Measurements from ENCODE around the gene RFX6. TPM values are rescaled to one million over a fixed set of nuclear protein-coding genes. Genes with fewer than 3 reads are reported as not detected.

The RFX6 gene
- total RNA-seq, 1 donor from 2014 or later, result not detected

DNA sequence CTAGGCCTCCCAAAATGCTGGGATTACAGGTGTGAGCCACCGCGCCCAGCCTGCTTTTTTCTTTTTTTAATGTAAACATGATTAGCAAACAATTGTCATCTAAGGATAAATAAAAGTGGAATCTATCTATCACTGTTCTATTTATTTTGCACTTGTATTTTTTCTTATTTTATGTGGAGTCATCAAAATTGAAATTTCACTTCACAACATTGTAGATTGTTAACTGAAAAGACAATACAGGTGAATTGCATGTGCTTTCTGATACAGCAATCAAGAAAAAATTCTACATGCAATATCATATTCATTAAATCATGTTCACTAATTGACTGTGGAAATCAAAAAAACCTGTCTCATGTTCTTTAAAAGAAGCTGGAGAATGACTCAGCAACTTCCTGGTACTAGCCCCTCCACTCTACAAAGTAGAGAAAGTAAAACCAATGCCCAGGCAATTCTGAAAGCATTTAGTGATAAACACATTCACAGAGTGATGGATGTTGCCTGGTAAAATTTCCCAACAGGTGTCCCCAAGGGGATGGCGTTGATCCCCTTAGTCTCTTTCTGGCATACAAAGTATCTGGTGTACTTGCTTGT is 10.7 kb upstream of the RFX6 start:
- TF ChIP-seq, protein P1, sequence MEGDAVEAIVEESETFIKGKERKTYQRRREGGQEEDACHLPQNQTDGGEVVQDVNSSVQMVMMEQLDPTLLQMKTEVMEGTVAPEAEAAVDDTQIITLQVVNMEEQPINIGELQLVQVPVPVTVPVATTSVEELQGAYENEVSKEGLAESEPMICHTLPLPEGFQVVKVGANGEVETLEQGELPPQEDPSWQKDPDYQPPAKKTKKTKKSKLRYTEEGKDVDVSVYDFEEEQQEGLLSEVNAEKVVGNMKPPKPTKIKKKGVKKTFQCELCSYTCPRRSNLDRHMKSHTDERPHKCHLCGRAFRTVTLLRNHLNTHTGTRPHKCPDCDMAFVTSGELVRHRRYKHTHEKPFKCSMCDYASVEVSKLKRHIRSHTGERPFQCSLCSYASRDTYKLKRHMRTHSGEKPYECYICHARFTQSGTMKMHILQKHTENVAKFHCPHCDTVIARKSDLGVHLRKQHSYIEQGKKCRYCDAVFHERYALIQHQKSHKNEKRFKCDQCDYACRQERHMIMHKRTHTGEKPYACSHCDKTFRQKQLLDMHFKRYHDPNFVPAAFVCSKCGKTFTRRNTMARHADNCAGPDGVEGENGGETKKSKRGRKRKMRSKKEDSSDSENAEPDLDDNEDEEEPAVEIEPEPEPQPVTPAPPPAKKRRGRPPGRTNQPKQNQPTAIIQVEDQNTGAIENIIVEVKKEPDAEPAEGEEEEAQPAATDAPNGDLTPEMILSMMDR (IDR thresholded peaks at IDR 0.05; ENCODE audit: unreplicated experiment), result no peak
- Mint-ChIP-seq H3K9me3 (ENCODE audit: unreplicated experiment) (no peaks in the 10 kb centered on the region), H3K27ac (ENCODE audit: unreplicated experiment) (no peak overlapping the region), H3K4me1 (ENCODE audit: unreplicated experiment) (no peaks in the 10 kb centered on the region), H3K36me3 (ENCODE audit: low read depth, unreplicated experiment) (no peaks in the 10 kb centered on the region), H3K4me3 (ENCODE audit: unreplicated experiment) (no peak overlapping the region), H3K27me3 (ENCODE audit: unreplicated experiment) (no peaks in the 10 kb centered on the region)
- no peak for DNase-seq (ENCODE audit: low spot score)

DNA sequence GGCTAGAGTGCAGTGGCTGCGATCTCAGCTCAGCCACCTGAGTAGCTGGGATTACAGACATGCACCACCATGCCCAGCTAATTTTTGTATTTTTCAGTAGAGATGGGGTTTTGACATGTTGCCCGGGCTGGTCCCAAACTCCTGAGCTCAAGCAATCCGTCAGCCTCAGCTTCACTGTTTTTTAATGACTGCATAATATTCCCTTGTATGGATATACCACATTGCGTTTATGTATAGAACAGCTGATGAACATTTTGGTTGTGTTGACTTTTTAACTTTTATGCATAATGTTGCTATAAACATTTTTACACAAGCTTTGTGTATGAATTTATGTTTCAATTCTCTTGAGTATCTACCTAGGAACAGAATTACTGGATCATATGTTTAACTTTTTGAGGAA is 4.3 kb upstream of the RFX6 start:
- no peaks in the 10 kb centered on the region for H3K9me3 Mint-ChIP-seq (ENCODE audit: unreplicated experiment)
- H3K4me3 Mint-ChIP-seq (ENCODE audit: unreplicated experiment), result no peak overlapping the region
- H3K4me1 Mint-ChIP-seq (ENCODE audit: unreplicated experiment), result peaks cover 9% of the 10 kb centered on the region
- TF ChIP-seq, protein P1 (IDR thresholded peaks at IDR 0.05; ENCODE audit: unreplicated experiment), result no peak
- no peak overlapping the region for H3K27ac Mint-ChIP-seq (ENCODE audit: unreplicated experiment)
- peaks cover 4% of the 10 kb centered on the region for H3K36me3 Mint-ChIP-seq (ENCODE audit: low read depth, unreplicated experiment)
- no peak for DNase-seq (ENCODE audit: low spot score)
- peaks cover 13% of the 10 kb centered on the region for H3K27me3 Mint-ChIP-seq (ENCODE audit: unreplicated experiment)

DNA sequence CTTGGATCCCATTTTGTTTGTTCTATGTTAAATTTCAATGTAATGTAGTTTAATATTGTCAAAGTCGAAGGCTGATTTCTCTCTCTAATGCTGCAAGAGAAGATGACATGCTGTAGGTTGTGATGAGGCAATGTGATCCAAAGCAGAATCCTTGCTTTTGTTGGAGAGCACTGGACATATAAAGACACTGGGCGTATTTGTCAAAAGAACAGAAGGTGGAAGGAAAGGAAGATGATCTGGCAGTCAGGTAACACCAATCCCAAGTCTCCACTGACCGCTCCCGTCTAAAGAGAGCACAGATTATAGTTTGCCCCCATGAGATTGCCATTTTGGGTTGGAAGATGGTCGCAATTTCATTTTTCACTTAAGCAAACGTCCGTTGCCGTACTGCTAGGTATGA is 935 bp upstream of the RFX6 start:
- TF ChIP-seq, protein P1 (IDR thresholded peaks at IDR 0.05; ENCODE audit: unreplicated experiment), result no peak
- Mint-ChIP-seq H3K4me3 (ENCODE audit: unreplicated experiment) (peak overlapping the region; percentile 85), H3K27me3 (ENCODE audit: unreplicated experiment) (peaks cover 14% of the 10 kb centered on the region), H3K4me1 (ENCODE audit: unreplicated experiment) (peaks cover 9% of the 10 kb centered on the region), H3K36me3 (ENCODE audit: low read depth, unreplicated experiment) (peaks cover 4% of the 10 kb centered on the region), H3K9me3 (ENCODE audit: unreplicated experiment) (no peaks in the 10 kb centered on the region), H3K27ac (ENCODE audit: unreplicated experiment) (no peak overlapping the region)
- no peak for DNase-seq (ENCODE audit: low spot score)

DNA sequence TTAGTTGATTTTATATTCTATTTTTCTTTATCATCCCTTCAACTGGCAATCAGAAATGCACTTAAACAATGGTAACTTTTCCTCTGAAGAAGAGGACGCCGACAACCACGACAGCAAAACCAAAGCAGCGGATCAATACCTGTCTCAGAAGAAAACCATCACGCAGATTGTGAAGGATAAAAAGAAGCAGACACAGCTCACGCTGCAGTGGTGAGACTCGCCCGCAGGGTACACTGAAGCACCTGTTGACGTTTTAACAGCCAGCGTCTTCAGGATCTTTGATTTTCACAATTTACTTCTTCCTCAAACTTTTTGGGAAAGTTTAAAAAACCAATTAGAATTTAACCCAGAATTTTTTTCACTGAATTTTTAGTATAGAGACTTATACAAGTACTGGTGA is 701 bp downstream of the RFX6 start:
- H3K27ac Mint-ChIP-seq (ENCODE audit: unreplicated experiment), result no peak overlapping the region
- no peak for DNase-seq (ENCODE audit: low spot score)
- H3K4me3 Mint-ChIP-seq (ENCODE audit: unreplicated experiment), result peak overlapping the region; percentile 75
- TF ChIP-seq, protein P1 (IDR thresholded peaks at IDR 0.05; ENCODE audit: unreplicated experiment), result no peak
- H3K9me3 Mint-ChIP-seq (ENCODE audit: unreplicated experiment), result no peaks in the 10 kb centered on the region
- peaks cover 14% of the 10 kb centered on the region for H3K27me3 Mint-ChIP-seq (ENCODE audit: unreplicated experiment)
- H3K4me1 Mint-ChIP-seq (ENCODE audit: unreplicated experiment), result peaks cover 9% of the 10 kb centered on the region
- peaks cover 4% of the 10 kb centered on the region for H3K36me3 Mint-ChIP-seq (ENCODE audit: low read depth, unreplicated experiment)

DNA sequence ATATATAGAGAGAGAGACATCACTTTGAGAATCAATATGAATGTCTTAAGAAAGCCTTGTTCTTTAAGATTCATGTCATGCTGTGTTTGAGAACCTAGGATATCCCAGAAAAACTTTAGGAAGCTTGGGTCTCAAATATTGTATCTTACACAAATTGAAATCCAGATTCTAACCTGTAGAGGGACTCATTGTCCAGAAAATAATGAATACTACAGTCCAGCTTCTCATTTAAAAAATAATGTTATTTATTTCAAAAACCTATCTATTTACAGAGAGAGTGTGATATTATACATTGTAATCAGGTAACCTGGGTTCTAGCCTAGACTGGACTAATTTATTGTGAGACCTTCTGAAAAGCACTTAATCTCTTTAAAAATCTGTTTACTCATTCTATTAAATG is 4.2 kb downstream of the RFX6 start:
- no peak overlapping the region for H3K27ac Mint-ChIP-seq (ENCODE audit: unreplicated experiment)

More for the DNA sequence above, 4.2 kb downstream of the RFX6 start:
- peaks cover 7% of the 10 kb centered on the region for H3K27me3 Mint-ChIP-seq (ENCODE audit: unreplicated experiment)
- H3K9me3 Mint-ChIP-seq (ENCODE audit: unreplicated experiment), result no peaks in the 10 kb centered on the region
- peaks cover 1% of the 10 kb centered on the region for H3K36me3 Mint-ChIP-seq (ENCODE audit: low read depth, unreplicated experiment)
- TF ChIP-seq, protein P1 (IDR thresholded peaks at IDR 0.05; ENCODE audit: unreplicated experiment), result peak; percentile 21
- H3K4me3 Mint-ChIP-seq (ENCODE audit: unreplicated experiment), result no peak overlapping the region
- DNase-seq (ENCODE audit: low spot score), result no peak
- peaks cover 5% of the 10 kb centered on the region for H3K4me1 Mint-ChIP-seq (ENCODE audit: unreplicated experiment)

All from endothelial cell (in vitro differentiated cells).